Heart left ventricle (tissue), 16 donors: ENCODE data around the gene SLA2. TPM values are rescaled to one million over a fixed set of nuclear protein-coding genes. Genes with fewer than 3 reads are reported as not detected.

ENCODE experiments used
- ATAC-seq, 4 donors: fragments of 200-7000 bp; cut with Tn5 transposase; one replicate each; pipeline ENCODE4 v1.9.1; 2020 to 2022; ENCODE audit warnings: moderate library complexity in 4 of 4, mild to moderate bottlenecking in 3 of 4, moderate number of reproducible peaks in 1 of 4
- DNase-seq, 5 donors: peaks; one replicate each; pipeline ENCODE4 v3.0.0-alpha.2; 2020
- H3K27ac ChIP-seq, 12 donors: fragments of 200-600 bp; sonication (generic) in 4 of 12; one replicate each; pipeline versions ENCODE4 v1.5.0 to v1.8.0; 2016 to 2022; ENCODE audit warnings: mild to moderate bottlenecking in 2 of 12
- H3K27me3 ChIP-seq, 9 donors: fragments of 200-600 bp; sonication (generic) in 2 of 9; one replicate each; pipeline versions ENCODE4 v1.5.1 to v1.8.0; 2016 to 2022; ENCODE audit warnings: mild to moderate bottlenecking in 3 of 9
- H3K36me3 ChIP-seq, 9 donors: fragments of 200-600 bp; sonication (generic) in 2 of 9; one replicate each; pipeline versions ENCODE4 v1.5.0 to v1.8.0; 2018 to 2022; ENCODE audit warnings: mild to moderate bottlenecking in 2 of 9
- H3K4me1 ChIP-seq, 12 donors: fragments of 200-600 bp; sonication (generic) in 4 of 12; one replicate each; pipeline versions ENCODE4 v1.5.0 to v1.8.0; 2016 to 2022; ENCODE audit warnings: mild to moderate bottlenecking in 3 of 12
- H3K4me3 ChIP-seq, 12 donors: fragments of 200-600 bp; sonication (generic) in 4 of 12; one replicate each; pipeline versions ENCODE4 v1.5.0 to v1.8.0; 2017 to 2022; ENCODE audit warnings: mild to moderate bottlenecking in 9 of 12, moderate library complexity in 4 of 12
- H3K9me3 ChIP-seq, 12 donors: fragments of 200-600 bp; sonication (generic) in 4 of 12; one replicate each; pipeline versions ENCODE4 v1.5.0 to v1.8.0; 2016 to 2022; ENCODE audit warnings: mild to moderate bottlenecking in 1 of 12
- CTCF ChIP-seq, 12 donors: fragments of 200-600 bp; sonication (generic) in 4 of 12; IDR thresholded peaks; one replicate each; pipeline versions ENCODE4 v1.5.0 to v1.8.0; 2018 to 2022; ENCODE audit warnings: antibody characterized with exemption in 12 of 12, mild to moderate bottlenecking in 5 of 12
- POLR2A ChIP-seq, 2 donors: fragments of 450-650 bp; IDR thresholded peaks; one replicate each; pipeline ENCODE4 v1.6.1; 2017; ENCODE audit warnings: antibody characterized with exemption in 2 of 2, mild to moderate bottlenecking in 2 of 2, moderate library complexity in 2 of 2
- WGBS, 4 donors: extraction: QIAGEN DNeasy Blood & Tissue Kit in 2 of 4; methylation state at CpG; one replicate each; pipeline versions ENCODE4 v1.1.5 to v1.1.7; 2013 to 2018; 5-methylcytosine and 5-hydroxymethylcytosine counted together
- intact Hi-C, 10 donors: fragments of 100-400 bp; cut with DNase I; formaldehyde crosslinking; loops; one replicate each; pipeline versions ENCODE4 v1.11.1 to v1.14.2; 2022
- polyA plus RNA-seq, 2 donors: library from polyadenylated mRNA; stranded (reverse); fragments of 200-250 nt; gene quantifications; one replicate each; pipeline ENCODE4 v1.2.3, GENCODE V29; 2013
- total RNA-seq, 9 donors: library from RNA; depleted of rRNA in 2 of 9; stranded (reverse); fragments of >200 nt in 2 of 9; fragmentation: NEBNext Ultra II Directional in 3 of 9; extraction: Animal tissue kit (Norgen Biotek cat#: 25700) in 3 of 9; gene quantifications; one replicate each; pipeline versions ENCODE4 v1.1.0 to v1.2.4, GENCODE V29; 2016 to 2023
- donor health status: ischemic (EF 13 %, LVEDD 7.1; RV severe dilation, severe dysfunction).
- donor health status: healthy with polysubstance abuse.
- donor health status: DM: no; HTN: yes; CAD: no.
- donor health status: DM: no; HTN: no; CAD: no.
- donor health status: ischemic (EF 25% LVEDD 6.9; RV normal size, moderate dysfunction).
- donor health status: ischemic (EF 25% LVEDD 5.7; RV mildly dilated, moderate dysfunction).
- donor health status: healthy.
- donor health status: DM: yes; HTN: yes; CAD: no.
- donor health status: ischemic (EF 35%, LVEDD 5.7; RV mildly dilated, moderate dysfunction).
- donor health status: nonischemic (EF 11% LVEDD 7.7; RV severe dilation, severe dysfunction).
- donor health status: DM: yes; HTN: yes; CAD: no.
- donor health status: PGD.
- donor health status: ischemic (EF 29% LVEDD 5.4; RV normal size, mild dysfunction).
- donor health status: nonischemic (EF 23%, LVEDD 6.1; RV moderate dilation, normal function).

Gene SLA2
- total and polyA plus RNA-seq, 11 donors: 0.14 to 3.0 (median 0.36) TPM

DNA sequence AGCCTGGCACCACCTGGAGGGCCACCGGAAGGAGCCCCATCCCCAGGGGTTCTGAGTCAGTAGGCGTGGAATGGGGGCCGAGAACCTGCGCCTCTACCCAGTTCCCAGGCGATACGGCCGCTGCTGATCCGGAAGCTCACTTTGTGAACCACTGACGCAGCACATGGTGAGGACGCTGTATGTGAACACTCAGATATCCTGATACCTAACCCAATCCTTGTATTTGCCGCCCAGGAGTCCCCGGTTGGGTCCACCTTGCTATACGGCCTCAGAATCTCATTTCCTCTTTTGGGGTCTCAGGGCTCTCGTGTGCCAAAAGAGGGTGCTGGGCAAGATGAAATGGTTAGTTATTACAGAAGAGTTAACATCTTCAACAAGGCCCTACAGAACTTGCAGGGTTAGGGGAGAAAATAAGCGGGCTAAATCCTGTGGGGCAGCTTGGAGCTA is 41.0 kb downstream of the SLA2 start:
- intact Hi-C loops: loop anchor here in 9 of 10 donors (1.0 to 10.0 kb wide), 9 partner anchors 33 to 400 kb away; partner anchors contain the start of genes DSN1 (in 1 of the 9), NDRG3 (in 1 of the 9) and TGIF2 (in 1 of the 9)
- peak in 3 of 4 donors; percentile 1 to 23 (median 17) for ATAC-seq

DNA sequence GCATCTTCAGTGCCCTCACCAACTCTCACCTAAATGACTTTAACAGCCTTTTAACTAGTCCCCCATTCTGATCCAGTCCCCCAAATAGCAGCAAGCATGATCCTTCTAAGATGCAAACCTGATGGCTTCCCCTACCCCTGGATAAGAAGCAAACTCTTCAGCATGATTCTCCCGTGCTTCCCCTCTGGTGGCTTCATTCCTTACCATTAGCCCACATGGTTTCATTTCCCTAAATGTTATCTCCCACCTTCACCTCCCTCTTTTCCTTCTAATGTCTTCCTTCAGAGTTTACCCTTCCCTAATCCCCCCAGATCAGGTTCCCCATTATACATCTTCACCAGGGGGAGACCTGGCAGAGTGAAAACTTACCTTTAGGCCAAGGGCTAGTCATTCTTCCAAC is 44.5 kb downstream of the SLA2 start:
- WGBS, 4 donors: 32 to 61% (median 50%) methylated on average over 1 of the region's 1 CpG
- intact Hi-C loops: loop anchor here in 4 of 10 donors (5.0 to 10.0 kb wide), 4 partner anchors 49 to 397 kb away; a partner anchor contains a TSS
- TF ChIP-seq CTCF (IDR thresholded peaks at IDR 0.05): no peak
- TF ChIP-seq POLR2A (IDR thresholded peaks at IDR 0.05): no peak
- Histone ChIP-seq H3K4me3 (no peak overlapping the region), H3K27ac (no peak overlapping the region), H3K27me3 (no peaks in the 10 kb centered on the region), H3K4me1 (peaks cover 0 to 38% (median 11%) of the 10 kb centered on the region in 12 donors), H3K36me3 (no peaks in the 10 kb centered on the region), H3K9me3 (no peaks in the 10 kb centered on the region)
- no peak for DNase-seq
- no peak for ATAC-seq

More for the DNA sequence above, 41.0 kb downstream of the SLA2 start:
- H3K27ac ChIP-seq: peak overlapping the region; percentile 43 to 96 (median 88)
- H3K36me3 ChIP-seq: peaks cover 0 to 25% (median 22%) of the 10 kb centered on the region in 9 donors
- H3K4me3 ChIP-seq: peak overlapping the region in 11 of 12 donors; percentile 78 to 99 (median 93)
- H3K4me1 ChIP-seq: peaks cover 4 to 40% (median 21%) of the 10 kb centered on the region in 12 donors
- DNase-seq: peak; percentile 27 to 64 (median 44)
- H3K9me3 ChIP-seq: no peaks in the 10 kb centered on the region
- no peak for TF ChIP-seq POLR2A (IDR thresholded peaks at IDR 0.05)
- TF ChIP-seq CTCF (IDR thresholded peaks at IDR 0.05): no peak
- WGBS, 4 donors: 45 to 67% (median 59%) methylated on average over 15 of the region's 15 CpGs
- H3K27me3 ChIP-seq: no peaks in the 10 kb centered on the region

GRCh38 chr20:36599912-36600345 is 46.1 kb downstream of the SLA2 start:
- H3K27ac ChIP-seq: peak overlapping the region in 1 of 12 donors; percentile 28
- WGBS, 4 donors: 27 to 41% (median 32%) methylated on average over 5 of the region's 5 CpGs
- peak overlapping the region in 1 of 12 donors; percentile 12 for H3K4me3 ChIP-seq
- no peaks in the 10 kb centered on the region for H3K36me3 ChIP-seq
- H3K9me3 ChIP-seq: no peaks in the 10 kb centered on the region
- peaks cover 0 to 47% (median 5%) of the 10 kb centered on the region in 12 donors for H3K4me1 ChIP-seq
- no peak for DNase-seq
- H3K27me3 ChIP-seq: no peaks in the 10 kb centered on the region
- ATAC-seq: no peak
- TF ChIP-seq CTCF (IDR thresholded peaks at IDR 0.05): no peak
- no peak for TF ChIP-seq POLR2A (IDR thresholded peaks at IDR 0.05)
- intact Hi-C loops: loop anchor here in 6 of 10 donors (5.0 to 10.0 kb wide), 4 partner anchors 48 to 395 kb away; a partner anchor contains a TSS

DNA sequence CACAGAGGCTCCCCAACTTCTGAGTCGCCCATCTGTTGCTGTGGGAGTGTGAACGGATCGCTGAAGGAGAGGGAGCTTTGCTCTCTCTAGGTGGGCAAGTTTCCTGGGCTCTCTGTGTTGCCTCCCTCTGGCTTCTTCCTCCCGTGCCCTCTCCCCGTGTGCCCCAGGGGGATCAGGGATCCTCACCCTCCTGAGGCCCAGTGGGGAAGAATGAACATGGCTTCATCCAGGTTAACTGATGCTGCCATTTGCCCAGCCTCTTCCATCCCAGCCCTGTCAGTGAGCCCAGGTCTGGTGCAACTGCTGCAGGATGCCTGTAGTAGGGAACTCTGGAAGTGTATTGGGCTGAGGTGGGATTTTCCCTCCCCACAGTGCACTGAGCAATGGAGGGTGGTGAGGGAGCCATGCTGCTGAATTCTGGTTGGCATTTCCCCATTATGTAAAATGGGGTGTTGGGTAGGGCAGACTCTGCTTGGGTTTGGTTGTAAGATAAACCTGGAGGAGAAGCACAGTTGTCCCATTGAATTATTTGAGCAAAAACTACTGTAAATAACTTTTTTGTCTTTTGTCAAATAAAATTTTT is 52.6 kb downstream of the SLA2 start:
- ATAC-seq (no peak), DNase-seq (no peak)
- no peak for TF ChIP-seq CTCF (IDR thresholded peaks at IDR 0.05)
- TF ChIP-seq POLR2A (IDR thresholded peaks at IDR 0.05): no peak
- Histone ChIP-seq H3K36me3 (peaks cover 0 to 19% (median 12%) of the 10 kb centered on the region in 9 donors), H3K27ac (no peak overlapping the region), H3K27me3 (no peaks in the 10 kb centered on the region), H3K4me3 (no peak overlapping the region), H3K4me1 (peaks cover 0 to 44% (median 0%) of the 10 kb centered on the region in 12 donors), H3K9me3 (no peaks in the 10 kb centered on the region)
- WGBS, 4 donors: 90 to 98% (median 92%) methylated on average over 3 to 5 of the region's 5 CpGs
- intact Hi-C loops: loop anchor here in 9 of 10 donors (2.0 to 10.0 kb wide), 4 partner anchors 36 to 389 kb away; no protein-coding TSS in a partner anchor
